Loucy (cell line): Measurements from ENCODE around the gene DAGLA.

ENCODE experiments used
- H2AFZ ChIP-seq: fragments of 200-600 bp; sonication (generic); 2 replicates; pipeline ENCODE4 v1.6.0; 2016; ENCODE audit warnings: antibody characterized with exemption, mild to moderate bottlenecking, low read length, moderate library complexity
- H3F3A ChIP-seq: fragments of 200-600 bp; 2 replicates; pipeline ENCODE4 v1.6.0; 2016; ENCODE audit warnings: antibody characterized with exemption, low read depth, mild to moderate bottlenecking
- H3K27me3 ChIP-seq: fragments of 200-600 bp; sonication (generic); 2 replicates; pipeline ENCODE4 v1.6.1; 2014; ENCODE audit warnings: low read length, mild to moderate bottlenecking; ENCODE audit not compliant: insufficient read depth, poor library complexity, severe bottlenecking
- H3K36me3 ChIP-seq: fragments of 200-600 bp; sonication (generic); 2 replicates; pipeline ENCODE4 v1.6.1; 2016; ENCODE audit warnings: low read length; ENCODE audit not compliant: insufficient read depth
- H3K4me1 ChIP-seq: fragments of 200-600 bp; sonication (generic); 2 replicates; pipeline ENCODE4 v1.5.1; 2014; ENCODE audit warnings: low read length, mild to moderate bottlenecking; ENCODE audit not compliant: insufficient read depth, poor library complexity, severe bottlenecking
- H3K4me2 ChIP-seq: fragments of 200-600 bp; sonication (generic); 2 replicates; pipeline ENCODE4 v1.6.0; 2014; ENCODE audit warnings: antibody characterized with exemption, low read length, low read depth, mild to moderate bottlenecking; ENCODE audit not compliant: poor library complexity, severe bottlenecking
- H3K4me3 ChIP-seq: fragments of 200-600 bp; sonication (generic); 2 replicates; pipeline ENCODE4 v1.5.1; 2014; ENCODE audit warnings: low read length, mild to moderate bottlenecking, mixed read lengths; ENCODE audit not compliant: poor library complexity, severe bottlenecking
- H3K79me2 ChIP-seq: fragments of 200-600 bp; sonication (generic); 2 replicates; pipeline ENCODE4 v1.6.1; 2014; ENCODE audit warnings: low read length; ENCODE audit not compliant: insufficient read depth
- H3K9ac ChIP-seq: fragments of 200-600 bp; sonication (generic); 2 replicates; pipeline ENCODE4 v1.6.0; 2014; ENCODE audit warnings: mild to moderate bottlenecking, low read depth, low read length, moderate library complexity; ENCODE audit not compliant: poor library complexity, severe bottlenecking
- H3K9me2 ChIP-seq: fragments of 200-600 bp; sonication (generic); replicated peaks from 2 replicates; pipeline ENCODE4 v1.6.1; 2016; ENCODE audit warnings: low read depth, low read length, mixed read lengths
- H3K9me3 ChIP-seq: fragments of 200-600 bp; sonication (generic); 2 replicates; pipeline ENCODE4 v1.6.1; 2014; ENCODE audit warnings: mild to moderate bottlenecking, antibody characterized with exemption, low read length, low read depth; ENCODE audit not compliant: insufficient read depth
- H4K20me1 ChIP-seq: fragments of 200-600 bp; sonication (generic); 2 replicates; pipeline ENCODE4 v1.6.0; 2014; ENCODE audit warnings: antibody characterized with exemption, low read length, mild to moderate bottlenecking; ENCODE audit not compliant: insufficient read depth, poor library complexity, severe bottlenecking
- CTCF ChIP-seq: fragments of 200-600 bp; sonication (generic); conservative IDR thresholded peaks from 2 replicates; pipeline ENCODE4 v1.5.1; 2014; ENCODE audit warnings: mild to moderate bottlenecking, antibody characterized with exemption, low read length
- EZH2phosphoT487 ChIP-seq: fragments of 200-600 bp; IDR thresholded peaks from 2 replicates; pipeline ENCODE4 v1.6.1; 2018; ENCODE audit warnings: antibody characterized with exemption, mild to moderate bottlenecking, moderate library complexity, borderline replicate concordance

Gene DAGLA

DNA sequence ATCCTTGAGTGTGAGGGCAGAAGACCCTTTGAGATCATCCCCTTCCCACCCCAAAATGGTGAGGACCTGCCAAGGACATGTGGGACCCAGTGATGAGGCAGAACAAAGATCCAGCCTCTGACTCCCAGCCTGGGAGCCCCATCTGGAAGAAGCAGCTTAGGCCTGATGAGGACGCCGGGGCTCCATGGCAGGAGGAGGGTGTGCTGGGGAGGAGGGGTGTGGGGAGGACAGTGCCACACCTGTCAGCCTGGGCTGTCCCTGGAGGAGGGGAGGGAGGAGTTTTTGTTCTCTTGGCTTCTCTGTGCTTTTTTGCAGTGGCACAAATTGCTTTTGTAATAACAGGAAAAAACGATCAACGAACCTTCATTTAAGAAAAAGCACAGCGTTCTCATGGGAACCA is 44.4 kb upstream of the DAGLA start:
- H3K9me3 ChIP-seq, result no peaks in the 10 kb centered on the region
- no peaks in the 10 kb centered on the region for H3F3A ChIP-seq
- no peaks in the 10 kb centered on the region for H4K20me1 ChIP-seq
- no peaks in the 10 kb centered on the region for H3K36me3 ChIP-seq
- no peaks in the 10 kb centered on the region for H3K4me1 ChIP-seq
- H3K4me2 ChIP-seq, result no peak overlapping the region
- H3K27me3 ChIP-seq, result no peaks in the 10 kb centered on the region
- no peak overlapping the region for H3K4me3 ChIP-seq
- H2AFZ ChIP-seq, result no peak overlapping the region
- TF ChIP-seq EZH2phosphoT487 (no peak), CTCF (no peak)
- no peaks in the 10 kb centered on the region for H3K9me2 ChIP-seq
- no peaks in the 10 kb centered on the region for H3K79me2 ChIP-seq
- no peak overlapping the region for H3K9ac ChIP-seq

DNA sequence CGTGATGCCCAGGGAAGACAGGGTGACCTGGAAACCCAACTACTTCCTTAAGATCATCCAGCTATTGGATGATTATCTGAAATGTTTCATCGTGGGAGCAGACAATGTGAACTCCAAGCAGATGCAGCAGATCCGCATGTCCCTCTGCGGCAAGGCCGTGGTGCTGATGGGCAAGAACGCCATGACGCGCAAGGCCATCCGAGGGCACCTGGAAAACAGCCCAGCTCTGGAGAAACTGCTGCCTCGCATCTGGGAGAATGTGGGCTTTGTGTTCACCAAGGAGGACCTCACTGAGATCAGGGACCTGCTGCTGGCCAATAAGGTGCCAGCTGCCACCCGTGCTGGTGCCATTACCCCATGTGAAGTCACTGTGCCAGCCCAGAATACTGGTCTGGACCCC is 43.5 kb upstream of the DAGLA start:
- no peak overlapping the region for H3K4me2 ChIP-seq
- TF ChIP-seq CTCF (no peak), EZH2phosphoT487 (no peak)
- no peaks in the 10 kb centered on the region for H3K4me1 ChIP-seq
- no peak overlapping the region for H3K4me3 ChIP-seq
- H3K79me2 ChIP-seq, result no peaks in the 10 kb centered on the region
- H3K9me2 ChIP-seq, result no peaks in the 10 kb centered on the region
- H3K9me3 ChIP-seq, result no peaks in the 10 kb centered on the region
- no peak overlapping the region for H3K9ac ChIP-seq
- no peaks in the 10 kb centered on the region for H3K36me3 ChIP-seq
- H2AFZ ChIP-seq, result no peak overlapping the region
- H4K20me1 ChIP-seq, result no peaks in the 10 kb centered on the region
- no peaks in the 10 kb centered on the region for H3K27me3 ChIP-seq
- H3F3A ChIP-seq, result no peaks in the 10 kb centered on the region

- H3K4me2 ChIP-seq, result no peak overlapping the region
- H3K79me2 ChIP-seq, result no peaks in the 10 kb centered on the region
- H3K36me3 ChIP-seq, result no peaks in the 10 kb centered on the region
- H4K20me1 ChIP-seq, result no peaks in the 10 kb centered on the region
- H3K9me3 ChIP-seq, result no peaks in the 10 kb centered on the region
- H3K27me3 ChIP-seq, result no peaks in the 10 kb centered on the region
- TF ChIP-seq EZH2phosphoT487, result no peak
- H3K4me3 ChIP-seq, result no peak overlapping the region
- no peaks in the 10 kb centered on the region for H3K4me1 ChIP-seq
- no peaks in the 10 kb centered on the region for H3K9me2 ChIP-seq
- H3F3A ChIP-seq, result no peaks in the 10 kb centered on the region
- H3K9ac ChIP-seq, result no peak overlapping the region
- no peak overlapping the region; the same call in 1 of the 2 replicates for H2AFZ ChIP-seq
Measured at GRCh38 chr11:61637277-61637676, 42.9 kb upstream of the DAGLA start.

GRCh38 chr11:61639816-61640443 is 40.3 kb upstream of the DAGLA start:
- Histone ChIP-seq H3K36me3 (no peaks in the 10 kb centered on the region), H3K27me3 (no peaks in the 10 kb centered on the region), H3K9me3 (no peaks in the 10 kb centered on the region), H2AFZ (no peak overlapping the region), H3K9ac (no peak overlapping the region), H3F3A (no peaks in the 10 kb centered on the region), H3K79me2 (no peaks in the 10 kb centered on the region), H3K4me2 (no peak overlapping the region), H3K4me3 (no peak overlapping the region), H4K20me1 (no peaks in the 10 kb centered on the region), H3K9me2 (no peaks in the 10 kb centered on the region), H3K4me1 (no peaks in the 10 kb centered on the region)
- TF ChIP-seq EZH2phosphoT487, result no peak
- no peak for TF ChIP-seq CTCF
